Measurements from ENCODE around the gene H2BW2.
"Not testable (repeated sequence)": the region's sequence is repeated elsewhere in the genome, so short reads cannot be mapped to it uniquely, and the experiment has no call there.

GRCh38 chrX:104075778-104076445 is 36.2 kb downstream of the H2BW2 start, which contains the start of gene TMSB15C:
- not testable (repeated sequence) for TF ChIP-seq POLR2A (IDR thresholded peaks at IDR 0.05; ENCODE audit: low read depth); CTCF (IDR thresholded peaks at IDR 0.05); EP300 (IDR thresholded peaks at IDR 0.05); POLR2AphosphoS5 (IDR thresholded peaks at IDR 0.05)

All from esophagus muscularis mucosa (tissue), 4 donors.